ENCODE data around the gene PKN2.

The PKN2 gene

DNA sequence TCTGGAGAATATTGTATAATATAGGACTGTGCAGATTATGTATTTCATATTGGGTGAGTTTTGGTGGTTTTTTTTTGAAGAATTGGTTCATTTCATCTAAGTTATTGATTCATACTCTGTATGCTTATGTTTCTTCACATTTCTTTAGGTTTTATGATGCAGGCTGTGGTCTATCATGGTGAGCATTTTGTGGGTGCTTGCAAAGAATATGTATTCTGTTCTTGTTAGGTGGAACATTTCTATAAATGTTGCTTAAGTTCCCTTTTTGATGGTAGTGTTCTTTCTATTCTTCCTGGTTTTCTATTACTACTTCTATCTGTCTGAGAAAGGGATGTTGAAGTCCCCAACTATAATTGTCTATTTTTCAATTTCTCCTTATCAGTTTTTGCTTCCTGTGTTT, 42.6 kb downstream of the PKN2 start:
- Histone ChIP-seq H3K4me3 (ENCODE audit: low read depth, low read length) (no peak overlapping the region), H3K4me1 (no peaks in the 10 kb centered on the region), H3K36me3 (no peaks in the 10 kb centered on the region), H3K27me3 (no peaks in the 10 kb centered on the region), H3K9me3 (no peaks in the 10 kb centered on the region)
- TF ChIP-seq, protein P1, sequence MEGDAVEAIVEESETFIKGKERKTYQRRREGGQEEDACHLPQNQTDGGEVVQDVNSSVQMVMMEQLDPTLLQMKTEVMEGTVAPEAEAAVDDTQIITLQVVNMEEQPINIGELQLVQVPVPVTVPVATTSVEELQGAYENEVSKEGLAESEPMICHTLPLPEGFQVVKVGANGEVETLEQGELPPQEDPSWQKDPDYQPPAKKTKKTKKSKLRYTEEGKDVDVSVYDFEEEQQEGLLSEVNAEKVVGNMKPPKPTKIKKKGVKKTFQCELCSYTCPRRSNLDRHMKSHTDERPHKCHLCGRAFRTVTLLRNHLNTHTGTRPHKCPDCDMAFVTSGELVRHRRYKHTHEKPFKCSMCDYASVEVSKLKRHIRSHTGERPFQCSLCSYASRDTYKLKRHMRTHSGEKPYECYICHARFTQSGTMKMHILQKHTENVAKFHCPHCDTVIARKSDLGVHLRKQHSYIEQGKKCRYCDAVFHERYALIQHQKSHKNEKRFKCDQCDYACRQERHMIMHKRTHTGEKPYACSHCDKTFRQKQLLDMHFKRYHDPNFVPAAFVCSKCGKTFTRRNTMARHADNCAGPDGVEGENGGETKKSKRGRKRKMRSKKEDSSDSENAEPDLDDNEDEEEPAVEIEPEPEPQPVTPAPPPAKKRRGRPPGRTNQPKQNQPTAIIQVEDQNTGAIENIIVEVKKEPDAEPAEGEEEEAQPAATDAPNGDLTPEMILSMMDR (IDR thresholded peaks at IDR 0.05; ENCODE audit: low read depth, low read length): no peak
- DNase-seq: no peak

GRCh38 chr1:88727205-88727604, 43.1 kb downstream of the PKN2 start:
- TF ChIP-seq, protein P1 (IDR thresholded peaks at IDR 0.05; ENCODE audit: low read depth, low read length): no peak
- H3K4me1 ChIP-seq: no peaks in the 10 kb centered on the region
- H3K27me3 ChIP-seq: no peaks in the 10 kb centered on the region
- H3K9me3 ChIP-seq: no peaks in the 10 kb centered on the region
- H3K4me3 ChIP-seq (ENCODE audit: low read depth, low read length): no peak overlapping the region
- H3K36me3 ChIP-seq: no peaks in the 10 kb centered on the region
- DNase-seq: no peak

- TF ChIP-seq, protein P1 (IDR thresholded peaks at IDR 0.05; ENCODE audit: low read depth, low read length): no peak
- H3K4me1 ChIP-seq: no peaks in the 10 kb centered on the region
- H3K4me3 ChIP-seq (ENCODE audit: low read depth, low read length): no peak overlapping the region
- no peaks in the 10 kb centered on the region for H3K27me3 ChIP-seq
- H3K9me3 ChIP-seq: no peaks in the 10 kb centered on the region
- DNase-seq: no peak
- no peaks in the 10 kb centered on the region for H3K36me3 ChIP-seq
Measured at GRCh38 chr1:88729297-88729696, 45.2 kb downstream of the PKN2 start.

- no peaks in the 10 kb centered on the region for H3K36me3 ChIP-seq
- H3K4me1 ChIP-seq: no peaks in the 10 kb centered on the region
- H3K4me3 ChIP-seq (ENCODE audit: low read depth, low read length): no peak overlapping the region
- no peak for DNase-seq
- TF ChIP-seq, protein P1 (IDR thresholded peaks at IDR 0.05; ENCODE audit: low read depth, low read length): no peak
- H3K27me3 ChIP-seq: no peaks in the 10 kb centered on the region
- H3K9me3 ChIP-seq: no peaks in the 10 kb centered on the region
Measured at GRCh38 chr1:88730132-88730675, 46.1 kb downstream of the PKN2 start.

- no peaks in the 10 kb centered on the region for H3K36me3 ChIP-seq
- no peaks in the 10 kb centered on the region for H3K4me1 ChIP-seq
- no peak for DNase-seq
- no peaks in the 10 kb centered on the region for H3K27me3 ChIP-seq
- H3K4me3 ChIP-seq (ENCODE audit: low read depth, low read length): no peak overlapping the region
- TF ChIP-seq, protein P1 (IDR thresholded peaks at IDR 0.05; ENCODE audit: low read depth, low read length): no peak
- no peaks in the 10 kb centered on the region for H3K9me3 ChIP-seq
Measured at GRCh38 chr1:88730995-88731394, 46.9 kb downstream of the PKN2 start.

GRCh38 chr1:88731475-88732269, 47.6 kb downstream of the PKN2 start:
- no peak for DNase-seq
- no peak overlapping the region for H3K4me3 ChIP-seq (ENCODE audit: low read depth, low read length)

More at GRCh38 chr1:88731475-88732269, 47.6 kb downstream of the PKN2 start:
- Histone ChIP-seq H3K9me3 (no peaks in the 10 kb centered on the region), H3K36me3 (no peaks in the 10 kb centered on the region), H3K4me1 (no peaks in the 10 kb centered on the region), H3K27me3 (no peaks in the 10 kb centered on the region)
- TF ChIP-seq, protein P1 (IDR thresholded peaks at IDR 0.05; ENCODE audit: low read depth, low read length): no peak
